Stomach (tissue), 4 donors: ENCODE results near the gene ZNF878.

Experiments used
- EP300 ChIP-seq: sonication (generic); formaldehyde crosslinking; IDR thresholded peaks from one replicate; pipeline ENCODE4 v1.6.1; 2017; ENCODE audit warnings: antibody characterized with exemption
- POLR2A ChIP-seq, 4 donors: fragments of 450-650 bp; IDR thresholded peaks; one replicate each; pipeline ENCODE4 v1.6.1; 2016; ENCODE audit warnings: antibody characterized with exemption in 4 of 4, control low read depth in 2 of 4, mild to moderate bottlenecking in 1 of 4, moderate library complexity in 1 of 4
- TF ChIP-seq, protein P1 (sequence below), 7 experiments: fragments of 450-650 bp in 4 of 7; fragments of 200-600 bp in 3 of 7; sonication (generic) in 3 of 7; IDR thresholded peaks; one replicate each; pipeline ENCODE4 v1.5.1; 2016 to 2019; ENCODE audit warnings: antibody characterized with exemption in 7 of 7, control low read depth in 2 of 7, mild to moderate bottlenecking in 1 of 7

DNA sequence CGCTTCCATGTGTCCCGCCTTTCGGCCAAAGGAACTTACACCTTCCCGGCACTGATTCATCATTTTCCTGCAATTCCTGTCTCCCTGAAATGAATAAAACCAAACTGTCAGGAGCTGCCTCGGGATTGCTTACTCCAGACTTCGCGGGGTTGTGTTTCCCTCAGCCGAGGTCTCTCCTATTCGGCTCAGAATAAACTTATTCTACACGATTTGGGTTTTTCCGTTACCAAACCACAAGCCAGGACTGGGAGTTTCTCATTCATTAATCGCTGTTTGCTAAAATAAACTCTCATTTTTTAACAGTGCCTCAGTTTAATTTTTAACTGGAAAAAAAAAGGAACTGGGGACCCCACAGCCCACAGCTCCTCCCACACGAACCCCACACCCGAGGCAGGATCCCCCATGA is 667 bp downstream of the ZNF878 start:
- TF ChIP-seq, protein P1, sequence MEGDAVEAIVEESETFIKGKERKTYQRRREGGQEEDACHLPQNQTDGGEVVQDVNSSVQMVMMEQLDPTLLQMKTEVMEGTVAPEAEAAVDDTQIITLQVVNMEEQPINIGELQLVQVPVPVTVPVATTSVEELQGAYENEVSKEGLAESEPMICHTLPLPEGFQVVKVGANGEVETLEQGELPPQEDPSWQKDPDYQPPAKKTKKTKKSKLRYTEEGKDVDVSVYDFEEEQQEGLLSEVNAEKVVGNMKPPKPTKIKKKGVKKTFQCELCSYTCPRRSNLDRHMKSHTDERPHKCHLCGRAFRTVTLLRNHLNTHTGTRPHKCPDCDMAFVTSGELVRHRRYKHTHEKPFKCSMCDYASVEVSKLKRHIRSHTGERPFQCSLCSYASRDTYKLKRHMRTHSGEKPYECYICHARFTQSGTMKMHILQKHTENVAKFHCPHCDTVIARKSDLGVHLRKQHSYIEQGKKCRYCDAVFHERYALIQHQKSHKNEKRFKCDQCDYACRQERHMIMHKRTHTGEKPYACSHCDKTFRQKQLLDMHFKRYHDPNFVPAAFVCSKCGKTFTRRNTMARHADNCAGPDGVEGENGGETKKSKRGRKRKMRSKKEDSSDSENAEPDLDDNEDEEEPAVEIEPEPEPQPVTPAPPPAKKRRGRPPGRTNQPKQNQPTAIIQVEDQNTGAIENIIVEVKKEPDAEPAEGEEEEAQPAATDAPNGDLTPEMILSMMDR (IDR thresholded peaks at IDR 0.05), result no peak
- TF ChIP-seq POLR2A (IDR thresholded peaks at IDR 0.05), result no peak
- no peak for TF ChIP-seq EP300
